GM23338 (cell line): ENCODE data around the gene CFAP299. TPM values are rescaled to one million over a fixed set of nuclear protein-coding genes. Genes with fewer than 3 reads are reported as not detected.

Experiments
- CTCF ChIP-seq, 2 experiments: fragments of 200-600 bp in 1 of 2; sonication (generic) in 1 of 2; conservative IDR thresholded peaks; 2 replicates each; pipeline versions ENCODE4 v1.5.1 to v1.6.1; 2016 to 2017; ENCODE audit warnings: antibody characterized with exemption in 2 of 2, low read depth in 2 of 2, mild to moderate bottlenecking in 2 of 2, moderate library complexity in 1 of 2
- EZH2 ChIP-seq: fragments of 200-600 bp; sonication (generic); IDR thresholded peaks from one replicate; pipeline ENCODE4 v1.8.0; 2017; ENCODE audit warnings: antibody characterized with exemption, mild to moderate bottlenecking, low read depth; ENCODE audit not compliant: unreplicated experiment
- REST ChIP-seq: IDR thresholded peaks from one replicate; pipeline ENCODE4 v1.6.1; 2018; ENCODE audit warnings: antibody characterized with exemption; ENCODE audit not compliant: unreplicated experiment
- STAT1 ChIP-seq: IDR thresholded peaks from one replicate; pipeline ENCODE4 v1.6.1; 2016; ENCODE audit warnings: antibody characterized with exemption; ENCODE audit not compliant: unreplicated experiment
- ZNF462 ChIP-seq: fragments of 250-450 bp; sonication (Bioruptor Pico); IDR thresholded peaks from 2 replicates; pipeline ENCODE4 v1.5.0; 2020; ENCODE audit warnings: mild to moderate bottlenecking, moderate library complexity
- polyA plus RNA-seq: library from polyadenylated mRNA; unstranded; fragments of >200 nt; fragmentation: Nextera tagmentation; extraction: Ambion mirVana; gene quantifications from 2 replicates; pipeline ENCODE4 v1.2.1, GENCODE V29; 2016
- total RNA-seq: library from RNA; depleted of rRNA; stranded (reverse); fragments of >200 nt; shearing (Covaris generic); gene quantifications from 2 replicates; pipeline ENCODE4 v1.2.3, GENCODE V29; 2014

CFAP299 gene
- total and polyA plus RNA-seq, 2 experiments from 2014 or later, result not detected

GRCh38 chr4:80306260-80306659 lies 29.3 kb upstream of the CFAP299 start (continued):
- TF ChIP-seq ZNF462 (CRISPR knock-in tag), result no peak
- no peak for TF ChIP-seq CTCF (conservative IDR thresholded peaks at IDR 0.05; ENCODE audit: low read depth in 2 of 2)
- TF ChIP-seq EZH2, result no peak
- no peak for TF ChIP-seq STAT1
- TF ChIP-seq REST, result no peak
